Progenitor cell of endocrine pancreas (in vitro differentiated cells): ENCODE measurements around the gene LPAR1. TPM values are rescaled to one million over a fixed set of nuclear protein-coding genes. Genes with fewer than 3 reads are reported as not detected.

ENCODE experiments used
- DNase-seq: peaks from one replicate; pipeline ENCODE4 v3.0.0; 2021; ENCODE audit warnings: low spot score; ENCODE audit not compliant: unreplicated experiment
- H3K27ac Mint-ChIP-seq: 2 replicates; pipeline ENCODE4 v1.8.0; 2021; ENCODE audit warnings: mild to moderate bottlenecking, moderate library complexity, mixed read lengths
- H3K27me3 Mint-ChIP-seq: 2 replicates; pipeline ENCODE4 v1.8.0; 2021; ENCODE audit warnings: mixed read lengths
- H3K36me3 Mint-ChIP-seq: 2 replicates; pipeline ENCODE4 v1.8.0; 2022; ENCODE audit warnings: mixed read lengths; ENCODE audit not compliant: insufficient read depth
- H3K4me1 Mint-ChIP-seq: 2 replicates; pipeline ENCODE4 v1.8.0; 2021; ENCODE audit warnings: low read depth, mixed read lengths
- H3K4me3 Mint-ChIP-seq: 2 replicates; pipeline ENCODE4 v1.8.0; 2021; ENCODE audit warnings: low read depth, mild to moderate bottlenecking, moderate library complexity, mixed read lengths
- H3K9me3 Mint-ChIP-seq: 2 replicates; pipeline ENCODE4 v1.8.0; 2021; ENCODE audit warnings: low read depth, mixed read lengths
- CTCF ChIP-seq: fragments of 200-600 bp; sonication (generic); IDR thresholded peaks from one replicate; pipeline ENCODE4 v1.5.0; 2021; ENCODE audit warnings: antibody characterized with exemption, mild to moderate bottlenecking; ENCODE audit not compliant: unreplicated experiment
- long read RNA-seq: library from polyadenylated mRNA; unstranded; transcript quantifications from one replicate; pipeline ENCODE4 v2.0.0, GENCODE V29; 2020
- total RNA-seq: library from RNA; stranded (reverse); gene quantifications from 2 replicates; pipeline ENCODE4 v1.2.1, GENCODE V29; 2021

Gene LPAR1
- total RNA-seq, result 16.2 and 17.4 TPM in 2 replicates
- long read RNA-seq, partial matches to known transcripts, result 2 of 21 reads
- long read RNA-seq, other reads (novel, unspliced or antisense), result 19 of 21 reads

GRCh38 chr9:111038331-111039230, at the start of gene LPAR1:
TSS of gene LPAR1 (minus strand) at chr9:111038470. CDS start at chr9:110972117, 66,353 bp downstream.
- Mint-ChIP-seq H3K27ac (peak within 1 kb of the TSS; percentile 89), H3K4me1 (peaks cover 23% of the 10 kb centered on the region), H3K27me3 (peaks cover 8% of the 10 kb centered on the region), H3K4me3 (peak within 1 kb of the TSS; percentile 79), H3K9me3 (no peaks in the 10 kb centered on the region), H3K36me3 (no peaks in the 10 kb centered on the region)
- TF ChIP-seq CTCF, result no peak
- DNase-seq, result peak; percentile 57

GRCh38 chr9:111078391-111079038, 40.2 kb upstream of the LPAR1 start:
- no peaks in the 10 kb centered on the region for H3K36me3 Mint-ChIP-seq
- H3K27ac Mint-ChIP-seq, result no peak overlapping the region
- no peak for TF ChIP-seq CTCF
- no peak overlapping the region for H3K4me3 Mint-ChIP-seq
- DNase-seq, result no peak
- H3K4me1 Mint-ChIP-seq, result no peaks in the 10 kb centered on the region
- H3K9me3 Mint-ChIP-seq, result no peaks in the 10 kb centered on the region
- H3K27me3 Mint-ChIP-seq, result no peaks in the 10 kb centered on the region

GRCh38 chr9:111076519-111076918, 38.2 kb upstream of the LPAR1 start:
- H3K36me3 Mint-ChIP-seq, result no peaks in the 10 kb centered on the region
- H3K4me3 Mint-ChIP-seq, result no peak overlapping the region
- H3K27me3 Mint-ChIP-seq, result no peaks in the 10 kb centered on the region
- H3K27ac Mint-ChIP-seq, result no peak overlapping the region
- H3K9me3 Mint-ChIP-seq, result no peaks in the 10 kb centered on the region
- H3K4me1 Mint-ChIP-seq, result no peaks in the 10 kb centered on the region
- DNase-seq, result no peak
- TF ChIP-seq CTCF, result no peak

- Mint-ChIP-seq H3K36me3 (no peaks in the 10 kb centered on the region), H3K9me3 (no peaks in the 10 kb centered on the region), H3K4me1 (no peaks in the 10 kb centered on the region), H3K27me3 (no peaks in the 10 kb centered on the region), H3K4me3 (no peak overlapping the region), H3K27ac (no peak overlapping the region)
- no peak for DNase-seq
- TF ChIP-seq CTCF, result no peak
Observed at GRCh38 chr9:111076042-111076441, 37.8 kb upstream of the LPAR1 start.

- H3K27me3 Mint-ChIP-seq, result no peaks in the 10 kb centered on the region
- H3K4me1 Mint-ChIP-seq, result no peaks in the 10 kb centered on the region
- no peaks in the 10 kb centered on the region for H3K9me3 Mint-ChIP-seq
- no peak for DNase-seq
- H3K27ac Mint-ChIP-seq, result no peak overlapping the region
- H3K4me3 Mint-ChIP-seq, result no peak overlapping the region
- TF ChIP-seq CTCF, result no peak
- no peaks in the 10 kb centered on the region for H3K36me3 Mint-ChIP-seq
Observed at GRCh38 chr9:111074395-111074794, 36.1 kb upstream of the LPAR1 start.
